GM23248 (cell line): ENCODE measurements around the gene LEKR1. TPM values are rescaled to one million over a fixed set of nuclear protein-coding genes. Genes with fewer than 3 reads are reported as not detected.
"Not testable (repeated sequence)": the region's sequence is repeated elsewhere in the genome, so short reads cannot be mapped to it uniquely, and the experiment has no call there.

Experiments
- DNase-seq: peaks from one replicate; pipeline ENCODE4 v3.0.0-alpha.2; 2015
- H2AFZ ChIP-seq: fragments of 200-600 bp; sonication (generic); 2 replicates; pipeline ENCODE4 v1.6.1; 2016; ENCODE audit warnings: antibody characterized with exemption
- H3F3A ChIP-seq: fragments of 200-600 bp; sonication (generic); 2 replicates; pipeline ENCODE4 v1.6.1; 2016; ENCODE audit warnings: mild to moderate bottlenecking, antibody characterized with exemption, mixed run types; ENCODE audit not compliant: insufficient read depth
- H3K27ac ChIP-seq: fragments of 200-600 bp; sonication (generic); 2 replicates; pipeline ENCODE4 v1.5.1; 2016; ENCODE audit warnings: mild to moderate bottlenecking
- H3K27me3 ChIP-seq: fragments of 200-600 bp; sonication (generic); replicated peaks from 2 replicates; pipeline ENCODE4 v1.6.1; 2016; ENCODE audit warnings: mild to moderate bottlenecking; ENCODE audit not compliant: insufficient read depth
- H3K36me3 ChIP-seq: fragments of 200-600 bp; sonication (generic); 2 replicates; pipeline ENCODE4 v1.6.1; 2016; ENCODE audit warnings: low read depth, mild to moderate bottlenecking
- H3K4me1 ChIP-seq: fragments of 200-600 bp; sonication (generic); 2 replicates; pipeline ENCODE4 v1.6.1; 2016; ENCODE audit warnings: mild to moderate bottlenecking; ENCODE audit not compliant: insufficient read depth
- H3K4me2 ChIP-seq: fragments of 200-600 bp; sonication (generic); one replicate; pipeline ENCODE4 v1.6.1; 2016; ENCODE audit warnings: mild to moderate bottlenecking; ENCODE audit not compliant: unreplicated experiment
- H3K4me3 ChIP-seq: fragments of 200-600 bp; sonication (generic); 2 replicates; pipeline ENCODE4 v1.5.1; 2016; ENCODE audit warnings: mild to moderate bottlenecking
- H3K79me2 ChIP-seq: fragments of 200-600 bp; sonication (generic); 2 replicates; pipeline ENCODE4 v1.6.1; 2016; ENCODE audit warnings: mild to moderate bottlenecking; ENCODE audit not compliant: insufficient read depth
- H3K9ac ChIP-seq: fragments of 200-600 bp; sonication (generic); 2 replicates; pipeline ENCODE4 v1.6.1; 2016; ENCODE audit warnings: mild to moderate bottlenecking
- H3K9me2 ChIP-seq: fragments of 200-600 bp; sonication (generic); 2 replicates; pipeline ENCODE4 v1.6.1; 2016; ENCODE audit warnings: mixed run types, mild to moderate bottlenecking, moderate library complexity; ENCODE audit not compliant: insufficient read depth
- H3K9me3 ChIP-seq: fragments of 200-600 bp; sonication (generic); one replicate; pipeline ENCODE4 v1.6.1; 2017; ENCODE audit warnings: low read depth
- H4K20me1 ChIP-seq: fragments of 200-600 bp; sonication (generic); 2 replicates; pipeline ENCODE4 v1.6.0; 2016; ENCODE audit not compliant: insufficient read depth
- EZH2 ChIP-seq: fragments of 200-600 bp; sonication (generic); IDR thresholded peaks from 2 replicates; pipeline ENCODE4 v1.6.1; 2018; ENCODE audit warnings: antibody characterized with exemption, mild to moderate bottlenecking; ENCODE audit not compliant: insufficient read depth, poor library complexity, severe bottlenecking
- EZH2phosphoT487 ChIP-seq: fragments of 200-600 bp; sonication (generic); IDR thresholded peaks from 2 replicates; pipeline ENCODE4 v1.6.1; 2018; ENCODE audit warnings: antibody characterized with exemption, moderate library complexity, mild to moderate bottlenecking, low read depth; ENCODE audit not compliant: insufficient read depth
- WGBS, 2 experiments: methylation state at CpG; one replicate each; pipeline ENCODE4 v1.1.6; 2015 to 2017; ENCODE audit warnings: low lambda C conversion rate in 2 of 2, low coverage in 1 of 2; ENCODE audit errors: missing lambda C conversion rate in 2 of 2; 5-methylcytosine and 5-hydroxymethylcytosine counted together
- in situ Hi-C: fragments of 300-500 bp; cut with MboI; formaldehyde crosslinking; loops from 2 replicates; pipeline ENCODE4 v1.15.0; 2020
- polyA plus RNA-seq: library from polyadenylated mRNA; unstranded; fragments of >200 nt; fragmentation: Nextera tagmentation; extraction: Ambion mirVana; gene quantifications from 2 replicates; pipeline ENCODE4 v1.2.1, GENCODE V29; 2016
- total RNA-seq: library from RNA; depleted of rRNA; stranded (reverse); fragments of >200 nt; shearing (Covaris generic); gene quantifications from 2 replicates; pipeline ENCODE4 v1.2.3, GENCODE V29; 2014

The LEKR1 gene
- total and polyA plus RNA-seq, 2 experiments from 2014 or later: 0.32 to 0.43 TPM

DNA sequence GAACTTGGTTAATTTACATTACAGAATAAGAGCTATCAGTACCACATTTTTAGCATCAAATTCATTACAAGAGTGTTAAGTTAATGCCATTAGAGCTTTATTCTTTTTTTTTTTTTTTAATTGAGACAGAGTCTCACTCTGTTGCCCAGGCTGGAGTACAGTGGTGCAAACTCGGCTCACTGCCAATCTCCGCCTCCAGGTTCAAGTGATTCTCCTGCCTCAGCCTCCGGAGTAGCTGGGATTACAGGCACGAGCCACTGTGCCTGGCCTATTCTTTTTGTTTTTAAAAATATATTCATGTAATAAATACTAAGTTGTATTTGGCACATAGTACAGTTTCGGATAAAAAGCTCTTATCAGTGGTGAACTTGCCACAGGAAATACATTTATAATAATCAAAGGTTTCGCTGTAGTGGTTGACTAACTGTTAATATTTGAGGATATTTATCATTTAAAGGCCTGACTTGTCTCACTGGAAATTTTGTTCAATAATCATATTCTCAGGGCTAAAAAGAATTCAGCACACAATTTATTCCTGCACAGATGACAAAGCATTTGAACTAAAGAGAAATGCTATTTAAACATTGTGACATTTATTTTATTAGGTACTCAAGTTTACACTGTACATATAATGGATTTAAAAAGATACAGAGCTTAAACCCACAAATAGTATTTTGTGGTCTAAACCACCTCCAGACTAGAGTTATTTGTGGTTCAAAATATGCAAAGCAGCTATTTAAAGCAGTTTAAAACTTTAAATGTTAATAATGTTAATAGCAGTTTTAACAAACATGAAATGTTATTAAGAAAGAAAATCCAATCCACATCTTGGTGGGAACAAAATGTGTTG lies 6.1 kb upstream of the LEKR1 start:
- peaks cover 50% of the 10 kb centered on the region for H3F3A ChIP-seq
- no peak for TF ChIP-seq EZH2
- no peak for DNase-seq
- no peaks in the 10 kb centered on the region for H3K27me3 ChIP-seq
- no peaks in the 10 kb centered on the region for H3K9me2 ChIP-seq
- H3K9ac ChIP-seq: peak overlapping the region; percentile 88
- peak overlapping the region; percentile 72 for H3K4me2 ChIP-seq
- H3K27ac ChIP-seq: peak overlapping the region; percentile 97
- in situ Hi-C loops: loop anchor here (10.0 kb wide), 1 partner anchor 315 kb away; no protein-coding TSS in a partner anchor
- 84 to 85% methylated on average over 6 of the region's 6 CpGs for WGBS, 2 experiments
- no peak overlapping the region for H3K4me3 ChIP-seq
- no peak overlapping the region for H2AFZ ChIP-seq
- no peaks in the 10 kb centered on the region for H3K79me2 ChIP-seq
- no peaks in the 10 kb centered on the region for H3K9me3 ChIP-seq
- H3K36me3 ChIP-seq: no peaks in the 10 kb centered on the region
- peaks cover 46% of the 10 kb centered on the region for H3K4me1 ChIP-seq
- H4K20me1 ChIP-seq: no peaks in the 10 kb centered on the region

GRCh38 chr3:156820692-156821080 lies 5.5 kb upstream of the LEKR1 start:
- peak overlapping the region; percentile 88 for H3K9ac ChIP-seq
- peak overlapping the region; percentile 18 for H3K4me2 ChIP-seq
- H3K79me2 ChIP-seq: no peaks in the 10 kb centered on the region
- H2AFZ ChIP-seq: no peak overlapping the region
- peaks cover 47% of the 10 kb centered on the region for H3F3A ChIP-seq
- peak overlapping the region; percentile 97 for H3K27ac ChIP-seq
- H3K27me3 ChIP-seq: no peaks in the 10 kb centered on the region
- H4K20me1 ChIP-seq: no peaks in the 10 kb centered on the region
- H3K9me2 ChIP-seq: no peaks in the 10 kb centered on the region
- H3K36me3 ChIP-seq: no peaks in the 10 kb centered on the region
- in situ Hi-C loops: loop anchor here (10.0 kb wide), 1 partner anchor 314 kb away; no protein-coding TSS in a partner anchor
- peaks cover 46% of the 10 kb centered on the region for H3K4me1 ChIP-seq
- no peak overlapping the region for H3K4me3 ChIP-seq
- H3K9me3 ChIP-seq: no peaks in the 10 kb centered on the region
- TF ChIP-seq EZH2: no peak
- TF ChIP-seq EZH2phosphoT487: no peak
- DNase-seq: peak; percentile 24

DNA sequence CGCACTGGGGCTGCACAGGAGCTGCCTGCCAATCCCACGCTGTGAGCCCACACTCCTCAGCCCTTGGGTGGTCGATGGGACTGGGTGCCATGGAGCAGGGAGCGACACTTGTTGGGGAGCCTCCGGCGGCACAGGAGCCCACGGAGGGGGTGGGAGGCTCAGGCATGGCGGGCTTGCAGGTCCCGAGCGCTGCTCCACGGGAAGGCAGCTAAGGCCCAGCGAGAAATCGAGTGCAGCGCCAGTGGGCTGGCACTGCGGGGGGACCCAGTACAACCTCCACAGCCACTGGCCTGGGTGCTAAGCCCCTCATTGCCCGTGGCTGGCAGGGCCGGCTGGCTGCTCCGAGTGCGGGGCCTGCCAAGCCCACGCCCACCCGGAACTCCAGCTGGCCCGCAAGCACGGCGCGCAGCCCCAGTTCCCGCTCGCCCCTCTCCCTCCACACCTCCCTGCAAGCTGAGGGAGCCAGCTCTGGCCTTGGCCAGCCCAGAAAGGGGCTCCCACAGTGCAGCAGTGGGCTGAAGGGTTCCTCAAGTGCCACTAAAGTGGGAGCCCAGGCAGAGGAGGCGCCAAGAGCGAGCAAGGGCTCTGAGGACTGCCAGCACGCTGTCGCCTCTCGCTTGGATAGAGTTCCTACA lies 3.4 kb upstream of the LEKR1 start:
- peaks cover 41% of the 10 kb centered on the region for H3K4me1 ChIP-seq

GRCh38 chr3:156825795-156826143 lies 384 bp upstream of the LEKR1 start:
- peak overlapping the region; percentile 71 for H2AFZ ChIP-seq

More for the DNA sequence above, 3.4 kb upstream of the LEKR1 start:
- H3K4me2 ChIP-seq, H3K27me3 ChIP-seq, H2AFZ ChIP-seq, H3K9me3 ChIP-seq, H3K4me3 ChIP-seq, H3K36me3 ChIP-seq, DNase-seq, H3K9ac ChIP-seq, H3K27ac ChIP-seq, H3K79me2 ChIP-seq, H4K20me1 ChIP-seq, H3K9me2 ChIP-seq: not testable (repeated sequence)
- 96 to 98% methylated on average over 28 to 32 of the region's 32 CpGs for WGBS, 2 experiments
- in situ Hi-C loops: loop anchor here (10.0 kb wide), 1 partner anchor 312 kb away; no protein-coding TSS in a partner anchor
- H3F3A ChIP-seq: peaks cover 47% of the 10 kb centered on the region

More at GRCh38 chr3:156825795-156826143, 384 bp upstream of the LEKR1 start:
- H3F3A ChIP-seq: peaks cover 18% of the 10 kb centered on the region; the same call in 1 of the 2 replicates
- H3K9ac ChIP-seq: peak overlapping the region; percentile 93
- peak overlapping the region; percentile 93 for H3K4me2 ChIP-seq
- DNase-seq: no peak
- no peaks in the 10 kb centered on the region for H3K36me3 ChIP-seq
- H3K9me3 ChIP-seq: no peaks in the 10 kb centered on the region
- H3K9me2 ChIP-seq: no peaks in the 10 kb centered on the region
- peak overlapping the region; percentile 98 for H3K27ac ChIP-seq
- 3 to 6% methylated on average over 4 to 8 of the region's 8 CpGs for WGBS, 2 experiments
- H3K4me3 ChIP-seq: peak overlapping the region; percentile 78
- no peaks in the 10 kb centered on the region for H3K27me3 ChIP-seq
- H3K79me2 ChIP-seq: no peaks in the 10 kb centered on the region
- H3K4me1 ChIP-seq: peaks cover 10% of the 10 kb centered on the region
- in situ Hi-C loops: loop anchor here (10.0 kb wide), 1 partner anchor 309 kb away; no protein-coding TSS in a partner anchor
- TF ChIP-seq EZH2 (no peak), EZH2phosphoT487 (no peak)
- H4K20me1 ChIP-seq: no peaks in the 10 kb centered on the region
